ENCODE data around the gene SHISA7. TPM values are rescaled to one million over a fixed set of nuclear protein-coding genes. Genes with fewer than 3 reads are reported as not detected.
A peak's percentile ranks its signal among the peaks of the same experiment; 100 is the strongest.

SHISA7 gene
- total RNA-seq, 1 experiment from 2014 or later, result not detected

DNA sequence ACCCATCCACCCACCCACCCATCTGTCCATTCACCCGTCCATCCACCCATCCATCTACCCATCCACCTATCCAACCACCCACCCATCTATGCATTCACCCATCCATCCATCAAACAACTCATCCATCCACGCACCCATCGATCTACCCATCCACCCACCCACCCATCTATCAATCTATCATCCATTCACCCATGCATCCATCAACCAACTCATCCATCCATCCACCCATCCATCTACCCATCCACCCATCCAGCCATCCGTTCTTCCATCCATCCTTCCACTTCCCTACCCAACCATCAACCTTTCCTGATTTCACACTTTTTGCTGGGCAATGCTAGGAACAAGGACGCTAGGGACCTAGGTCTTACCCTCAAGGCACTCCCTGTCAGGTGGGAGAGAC lies 61.1 kb downstream of the SHISA7 start:
- Histone ChIP-seq H3K36me3 (ENCODE audit: low read depth, low read length) (peaks cover 13% of the 10 kb centered on the region), H4K20me1 (ENCODE audit: low read length) (peaks cover 10% of the 10 kb centered on the region), H2AFZ (ENCODE audit: low read length) (no peak overlapping the region), H3K9ac (ENCODE audit: low read length) (no peak overlapping the region), H3K4me1 (ENCODE audit: insufficient read depth, low read length) (peaks cover 24% of the 10 kb centered on the region), H3K79me2 (ENCODE audit: low read length) (peaks cover 44% of the 10 kb centered on the region), H3K27me3 (ENCODE audit: low read length) (no peaks in the 10 kb centered on the region), H3K9me3 (ENCODE audit: low read length) (no peaks in the 10 kb centered on the region), H3K9me2 (replicated peaks; ENCODE audit: low read length) (no peaks in the 10 kb centered on the region), H3K27ac (ENCODE audit: low read length) (no peak overlapping the region), H3K4me3 (ENCODE audit: low read length) (0 out of 2 replicates have a peak overlapping the region, but pooled peaks have one; percentile 78), H3F3A (ENCODE audit: low read length, unreplicated experiment) (no peaks in the 10 kb centered on the region), H3K4me2 (ENCODE audit: low read length) (peak overlapping the region; percentile 95)
- intact Hi-C loops (cut with micrococcal nuclease), result loop anchor here (10.0 kb wide), 1 partner anchor 167 kb away; no protein-coding TSS in a partner anchor
- BruUV-seq (replicated peaks), result no TSS peak
- CTCF ChIA-PET, result no interaction called here
- DNase-seq (no peak), ATAC-seq (no peak)
- POLR2A ChIA-PET (ENCODE audit: unreplicated experiment), result interaction anchor here (0.5 kb wide), 1 partner anchor 104 kb away, joined by 3 read pairs; no protein-coding TSS in a partner anchor
- TF ChIP-seq, protein P1, sequence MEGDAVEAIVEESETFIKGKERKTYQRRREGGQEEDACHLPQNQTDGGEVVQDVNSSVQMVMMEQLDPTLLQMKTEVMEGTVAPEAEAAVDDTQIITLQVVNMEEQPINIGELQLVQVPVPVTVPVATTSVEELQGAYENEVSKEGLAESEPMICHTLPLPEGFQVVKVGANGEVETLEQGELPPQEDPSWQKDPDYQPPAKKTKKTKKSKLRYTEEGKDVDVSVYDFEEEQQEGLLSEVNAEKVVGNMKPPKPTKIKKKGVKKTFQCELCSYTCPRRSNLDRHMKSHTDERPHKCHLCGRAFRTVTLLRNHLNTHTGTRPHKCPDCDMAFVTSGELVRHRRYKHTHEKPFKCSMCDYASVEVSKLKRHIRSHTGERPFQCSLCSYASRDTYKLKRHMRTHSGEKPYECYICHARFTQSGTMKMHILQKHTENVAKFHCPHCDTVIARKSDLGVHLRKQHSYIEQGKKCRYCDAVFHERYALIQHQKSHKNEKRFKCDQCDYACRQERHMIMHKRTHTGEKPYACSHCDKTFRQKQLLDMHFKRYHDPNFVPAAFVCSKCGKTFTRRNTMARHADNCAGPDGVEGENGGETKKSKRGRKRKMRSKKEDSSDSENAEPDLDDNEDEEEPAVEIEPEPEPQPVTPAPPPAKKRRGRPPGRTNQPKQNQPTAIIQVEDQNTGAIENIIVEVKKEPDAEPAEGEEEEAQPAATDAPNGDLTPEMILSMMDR (conservative IDR thresholded peaks at IDR 0.05; ENCODE audit: low read depth, low read length), result no peak
- no peak for TF ChIP-seq EZH2phosphoT487 (IDR thresholded peaks at IDR 0.05; ENCODE audit: borderline replicate concordance, low read length)
- TF ChIP-seq EZH2 (IDR thresholded peaks at IDR 0.05; ENCODE audit: low read length, unreplicated experiment), result no peak

DNA sequence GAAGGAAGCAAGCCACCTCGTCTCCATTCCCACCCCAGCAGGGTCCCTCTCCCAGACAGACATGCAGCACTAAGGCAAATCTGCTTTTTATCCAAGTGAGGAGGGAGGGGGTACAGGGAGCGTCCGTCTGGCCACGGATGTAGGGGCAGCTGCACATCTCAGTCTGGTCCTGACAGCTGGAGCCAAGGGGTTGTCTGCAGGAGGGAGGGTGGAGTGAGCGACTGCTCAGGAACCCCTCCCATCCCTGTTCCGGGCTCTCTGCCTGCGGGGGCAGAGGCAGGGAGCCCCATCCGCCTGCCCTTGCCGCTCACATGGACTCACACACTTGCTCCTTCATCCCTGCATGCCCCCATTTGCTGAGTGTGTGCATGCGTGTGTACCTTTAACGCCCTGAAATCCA lies 63.9 kb downstream of the SHISA7 start:
- H4K20me1 ChIP-seq (ENCODE audit: low read length), result no peaks in the 10 kb centered on the region
- peaks cover 23% of the 10 kb centered on the region for H3K4me1 ChIP-seq (ENCODE audit: insufficient read depth, low read length)
- no peak overlapping the region for H3K27ac ChIP-seq (ENCODE audit: low read length)
- TF ChIP-seq EZH2 (IDR thresholded peaks at IDR 0.05; ENCODE audit: low read length, unreplicated experiment), result no peak
- no TSS peak for BruUV-seq (replicated peaks)
- intact Hi-C loops (cut with micrococcal nuclease), result no loop called here
- DNase-seq (no peak), ATAC-seq (no peak)
- H2AFZ ChIP-seq (ENCODE audit: low read length), result no peak overlapping the region
- no peaks in the 10 kb centered on the region for H3K27me3 ChIP-seq (ENCODE audit: low read length)
- no peak overlapping the region for H3K4me2 ChIP-seq (ENCODE audit: low read length)
- H3K79me2 ChIP-seq (ENCODE audit: low read length), result peaks cover 23% of the 10 kb centered on the region
- no peak overlapping the region for H3K4me3 ChIP-seq (ENCODE audit: low read length)
- ChIA-PET POLR2A (ENCODE audit: unreplicated experiment) (no interaction called here), CTCF (no interaction called here)
- H3K36me3 ChIP-seq (ENCODE audit: low read depth, low read length), result 0 out of 2 replicates have a peak, but pooled peaks cover 3% of the 10 kb centered on the region
- no peaks in the 10 kb centered on the region for H3K9me2 ChIP-seq (replicated peaks; ENCODE audit: low read length)
- H3F3A ChIP-seq (ENCODE audit: low read length, unreplicated experiment), result no peaks in the 10 kb centered on the region
- no peak overlapping the region for H3K9ac ChIP-seq (ENCODE audit: low read length)
- H3K9me3 ChIP-seq (ENCODE audit: low read length), result no peaks in the 10 kb centered on the region

Other genes starting within 250 kb of the SHISA7 start
- 8.1 and 10.9 TPM in 2 replicates for gene PTPRH, start 233.8 kb downstream of the SHISA7 start, total RNA-seq (2014; rRNA removed)
- gene TMEM86B, start 214.5 kb downstream of the SHISA7 start, total RNA-seq (2014; rRNA removed), result 11.1 and 11.8 TPM in 2 replicates
- gene PPP6R1, start 184.3 kb downstream of the SHISA7 start, total RNA-seq (2014; rRNA removed), result 159 and 221 TPM in 2 replicates
- 122 and 148 TPM in 2 replicates for gene HSPBP1, start 163.2 kb downstream of the SHISA7 start, total RNA-seq (2014; rRNA removed)
- gene BRSK1, start 159.3 kb downstream of the SHISA7 start, total RNA-seq (2014; rRNA removed), result 5.1 and 8.7 TPM in 2 replicates
- gene TMEM150B, start 118.0 kb downstream of the SHISA7 start, total RNA-seq (2014; rRNA removed), result not detected in 2 replicates
- gene KMT5C, start 103.4 kb downstream of the SHISA7 start, total RNA-seq (2014; rRNA removed), result 21.9 and 36.6 TPM in 2 replicates
- gene COX6B2, start 88.6 kb downstream of the SHISA7 start, total RNA-seq (2014; rRNA removed), result 0.80 and 2.4 TPM in 2 replicates
- gene GARIN5B, start 80.0 kb downstream of the SHISA7 start, total RNA-seq (2014; rRNA removed), result not detected in 2 replicates
- gene IL11, start 72.8 kb downstream of the SHISA7 start, total RNA-seq (2014; rRNA removed), result 7.5 and 10.7 TPM in 2 replicates
- gene TMEM190, start 66.5 kb downstream of the SHISA7 start, total RNA-seq (2014; rRNA removed), result not detected in 2 replicates
- 22.1 and 22.8 TPM in 2 replicates for gene TMEM238, start 59.0 kb downstream of the SHISA7 start, total RNA-seq (2014; rRNA removed)
- gene RPL28, start 57.4 kb downstream of the SHISA7 start, total RNA-seq (2014; rRNA removed), result 550 and 836 TPM in 2 replicates
- 2,068 and 2,245 TPM in 2 replicates for gene UBE2S, start 35.5 kb downstream of the SHISA7 start, total RNA-seq (2014; rRNA removed)
- 251 and 270 TPM in 2 replicates for gene ISOC2, start 18.3 kb upstream of the SHISA7 start, total RNA-seq (2014; rRNA removed)
- not detected in 2 replicates for gene C19orf85, start 21.5 kb upstream of the SHISA7 start, total RNA-seq (2014; rRNA removed)
- gene ZNF628, start 33.3 kb upstream of the SHISA7 start, total RNA-seq (2014; rRNA removed), result 11.8 and 24.2 TPM in 2 replicates
- 17.5 and 21.0 TPM in 2 replicates for gene NAT14, start 41.9 kb upstream of the SHISA7 start, total RNA-seq (2014; rRNA removed)
- 0.17 TPM in 1 of 2 replicates, not detected in the other for gene SSC5D, start 45.1 kb upstream of the SHISA7 start, total RNA-seq (2014; rRNA removed)
- gene SBK2, start 93.8 kb upstream of the SHISA7 start, total RNA-seq (2014; rRNA removed), result not detected in 2 replicates
- gene SBK3, start 102.2 kb upstream of the SHISA7 start, total RNA-seq (2014; rRNA removed), result 0.46 TPM in 1 of 2 replicates, not detected in the other
- gene ZNF579, start 137.5 kb upstream of the SHISA7 start, total RNA-seq (2014; rRNA removed), result 13.5 and 26.1 TPM in 2 replicates
- gene FIZ1, start 156.2 kb upstream of the SHISA7 start, total RNA-seq (2014; rRNA removed), result 11.6 and 11.7 TPM in 2 replicates
- gene ZNF524, start 157.0 kb upstream of the SHISA7 start, total RNA-seq (2014; rRNA removed), result 27.7 and 33.1 TPM in 2 replicates
- gene ZNF865, start 162.3 kb upstream of the SHISA7 start, total RNA-seq (2014; rRNA removed), result 5.5 and 8.2 TPM in 2 replicates
- 9.0 and 18.0 TPM in 2 replicates for gene ZNF784, start 181.3 kb upstream of the SHISA7 start, total RNA-seq (2014; rRNA removed)
- 15.2 and 23.9 TPM in 2 replicates for gene ZNF580, start 197.7 kb upstream of the SHISA7 start, total RNA-seq (2014; rRNA removed)
- gene ZNF581, start 200.3 kb upstream of the SHISA7 start, total RNA-seq (2014; rRNA removed), result 25.6 and 37.5 TPM in 2 replicates
- 36.0 and 41.4 TPM in 2 replicates for gene CCDC106, start 204.9 kb upstream of the SHISA7 start, total RNA-seq (2014; rRNA removed)
- gene U2AF2, start 211.7 kb upstream of the SHISA7 start, total RNA-seq (2014; rRNA removed), result 343 and 360 TPM in 2 replicates
- 203 and 240 TPM in 2 replicates for gene EPN1, start 231.9 kb upstream of the SHISA7 start, total RNA-seq (2014; rRNA removed)